Muscle layer of colon (tissue), 2 donors: ENCODE results near the gene LRR1.
A peak's percentile ranks its signal among the peaks of the same experiment; 100 is the strongest.

Experiments
- H3K27ac ChIP-seq: one replicate; pipeline ENCODE4 v1.7.0; 2013; ENCODE audit warnings: low read depth, mild to moderate bottlenecking, low read length, moderate library complexity
- H3K27me3 ChIP-seq, 2 donors: one replicate each; pipeline ENCODE4 v1.7.0; 2013; ENCODE audit warnings: low read length in 2 of 2, mild to moderate bottlenecking in 2 of 2; ENCODE audit not compliant: insufficient read depth in 2 of 2, control insufficient read depth in 1 of 2
- H3K36me3 ChIP-seq: one replicate; pipeline ENCODE4 v1.7.0; 2013; ENCODE audit warnings: mild to moderate bottlenecking, low read length; ENCODE audit not compliant: insufficient read depth
- H3K4me1 ChIP-seq: one replicate; pipeline ENCODE4 v1.7.0; 2013; ENCODE audit warnings: mild to moderate bottlenecking, low read length; ENCODE audit not compliant: insufficient read depth
- H3K4me3 ChIP-seq, 2 donors: one replicate each; pipeline ENCODE4 v1.7.0; 2013; ENCODE audit warnings: low read length in 2 of 2, low read depth in 1 of 2, mild to moderate bottlenecking in 1 of 2, moderate library complexity in 1 of 2
- H3K9ac ChIP-seq: one replicate; pipeline ENCODE4 v1.7.0; 2013; ENCODE audit warnings: low read length
- H3K9me3 ChIP-seq: one replicate; pipeline ENCODE4 v1.7.0; 2013; ENCODE audit warnings: mild to moderate bottlenecking, low read length
- donor health status: abdominal sarcoma.
- donor health status: Adenocarcinoma of cecum.

Gene LRR1

GRCh38 chr14:49598485-49599300 is at the start of gene LRR1:
Gene LRR1 (plus strand): TSS chr14:49598940. CDS start chr14:49599021, 81 bp downstream.
- Histone ChIP-seq H3K9ac (peak within 1 kb of the TSS; percentile 97), H3K4me3 (peak within 1 kb of the TSS; percentile 75 to 86), H3K27me3 (no peaks in the 10 kb centered on the region), H3K9me3 (no peaks in the 10 kb centered on the region), H3K4me1 (peaks cover 8% of the 10 kb centered on the region), H3K36me3 (no peaks in the 10 kb centered on the region), H3K27ac (peak within 1 kb of the TSS; percentile 97)

GRCh38 chr14:49549446-49549845 is 49.3 kb upstream of the LRR1 start:
- H3K27ac ChIP-seq, result no peak overlapping the region
- no peaks in the 10 kb centered on the region for H3K4me1 ChIP-seq
- no peaks in the 10 kb centered on the region for H3K27me3 ChIP-seq
- no peak overlapping the region for H3K9ac ChIP-seq
- no peaks in the 10 kb centered on the region for H3K36me3 ChIP-seq
- no peak overlapping the region for H3K4me3 ChIP-seq
- no peaks in the 10 kb centered on the region for H3K9me3 ChIP-seq

GRCh38 chr14:49549881-49550280 is 48.9 kb upstream of the LRR1 start:
- Histone ChIP-seq H3K27ac (no peak overlapping the region), H3K9ac (no peak overlapping the region), H3K27me3 (no peaks in the 10 kb centered on the region), H3K9me3 (no peaks in the 10 kb centered on the region), H3K4me1 (no peaks in the 10 kb centered on the region), H3K4me3 (no peak overlapping the region), H3K36me3 (no peaks in the 10 kb centered on the region)

- Histone ChIP-seq H3K36me3 (no peaks in the 10 kb centered on the region), H3K9ac (no peak overlapping the region), H3K9me3 (no peaks in the 10 kb centered on the region), H3K27me3 (no peaks in the 10 kb centered on the region), H3K4me1 (no peaks in the 10 kb centered on the region), H3K4me3 (no peak overlapping the region), H3K27ac (no peak overlapping the region)
Observed at GRCh38 chr14:49550286-49551184, 48.2 kb upstream of the LRR1 start.

- Histone ChIP-seq H3K9me3 (no peaks in the 10 kb centered on the region), H3K36me3 (no peaks in the 10 kb centered on the region), H3K4me1 (no peaks in the 10 kb centered on the region), H3K27me3 (no peaks in the 10 kb centered on the region), H3K4me3 (no peak overlapping the region), H3K9ac (no peak overlapping the region), H3K27ac (no peak overlapping the region)
Observed at GRCh38 chr14:49551569-49551968, 47.2 kb upstream of the LRR1 start.

GRCh38 chr14:49553106-49553505 is 45.6 kb upstream of the LRR1 start:
- H3K9me3 ChIP-seq, result no peaks in the 10 kb centered on the region
- H3K36me3 ChIP-seq, result no peaks in the 10 kb centered on the region
- H3K27ac ChIP-seq, result no peak overlapping the region
- H3K4me1 ChIP-seq, result no peaks in the 10 kb centered on the region
- no peak overlapping the region for H3K9ac ChIP-seq
- H3K4me3 ChIP-seq, result no peak overlapping the region
- H3K27me3 ChIP-seq, result no peaks in the 10 kb centered on the region

- Histone ChIP-seq H3K9me3 (no peaks in the 10 kb centered on the region), H3K27me3 (no peaks in the 10 kb centered on the region), H3K4me1 (no peaks in the 10 kb centered on the region), H3K27ac (no peak overlapping the region), H3K4me3 (no peak overlapping the region), H3K36me3 (no peaks in the 10 kb centered on the region), H3K9ac (no peak overlapping the region)
Observed at GRCh38 chr14:49553892-49554291, 44.8 kb upstream of the LRR1 start.

- no peaks in the 10 kb centered on the region for H3K27me3 ChIP-seq
- H3K4me3 ChIP-seq, result no peak overlapping the region
- H3K36me3 ChIP-seq, result no peaks in the 10 kb centered on the region
- no peak overlapping the region for H3K27ac ChIP-seq
- no peak overlapping the region for H3K9ac ChIP-seq
- no peaks in the 10 kb centered on the region for H3K4me1 ChIP-seq
- no peaks in the 10 kb centered on the region for H3K9me3 ChIP-seq
Observed at GRCh38 chr14:49559979-49560768, 38.6 kb upstream of the LRR1 start.

- no peaks in the 10 kb centered on the region for H3K4me1 ChIP-seq
Observed at GRCh38 chr14:49566714-49567113, 32.0 kb upstream of the LRR1 start.

GRCh38 chr14:49569281-49569680 is 29.5 kb upstream of the LRR1 start:
- no peaks in the 10 kb centered on the region for H3K27me3 ChIP-seq
- no peak overlapping the region for H3K4me3 ChIP-seq
- H3K9ac ChIP-seq, result no peak overlapping the region
- H3K27ac ChIP-seq, result no peak overlapping the region
- H3K9me3 ChIP-seq, result no peaks in the 10 kb centered on the region
- H3K4me1 ChIP-seq, result no peaks in the 10 kb centered on the region
- H3K36me3 ChIP-seq, result no peaks in the 10 kb centered on the region

More at GRCh38 chr14:49566714-49567113, 32.0 kb upstream of the LRR1 start:
- H3K27me3 ChIP-seq, result no peaks in the 10 kb centered on the region
- H3K9me3 ChIP-seq, result no peaks in the 10 kb centered on the region
- no peaks in the 10 kb centered on the region for H3K36me3 ChIP-seq
- H3K4me3 ChIP-seq, result no peak overlapping the region
- no peak overlapping the region for H3K27ac ChIP-seq
- no peak overlapping the region for H3K9ac ChIP-seq

GRCh38 chr14:49574038-49574437 is 24.7 kb upstream of the LRR1 start:
- no peak overlapping the region for H3K27ac ChIP-seq
- no peaks in the 10 kb centered on the region for H3K27me3 ChIP-seq
- no peaks in the 10 kb centered on the region for H3K4me1 ChIP-seq
- no peak overlapping the region for H3K9ac ChIP-seq
- H3K36me3 ChIP-seq, result peaks cover 7% of the 10 kb centered on the region
- H3K9me3 ChIP-seq, result no peaks in the 10 kb centered on the region
- no peak overlapping the region for H3K4me3 ChIP-seq
